Choroid plexus epithelial cell (primary cell): Measurements from ENCODE around the gene MAP1B.
A peak's percentile ranks its signal among the peaks of the same experiment; 100 is the strongest.
"Not testable (repeated sequence)": the region's sequence is repeated elsewhere in the genome, so short reads cannot be mapped to it uniquely, and the experiment has no call there.

ENCODE experiments used
- DNase-seq: peaks from one replicate; pipeline ENCODE4 v3.0.0-alpha.2; 2010; ENCODE audit warnings: low read depth
- H3K4me3 ChIP-seq: 2 replicates; pipeline ENCODE4 v1.5.1; 2011; ENCODE audit warnings: low read depth, mild to moderate bottlenecking, control low read depth, low read length, moderate library complexity
- TF ChIP-seq, protein P1 (sequence below): conservative IDR thresholded peaks from 2 replicates; pipeline ENCODE4 v1.5.1; 2011; ENCODE audit warnings: low read depth, mild to moderate bottlenecking, control low read depth, inconsistent platforms, low read length, moderate library complexity

The MAP1B gene

GRCh38 chr5:72167257-72167656 is 60.0 kb downstream of the MAP1B start:
- no peak overlapping the region for H3K4me3 ChIP-seq
- no peak for DNase-seq
- TF ChIP-seq, protein P1, sequence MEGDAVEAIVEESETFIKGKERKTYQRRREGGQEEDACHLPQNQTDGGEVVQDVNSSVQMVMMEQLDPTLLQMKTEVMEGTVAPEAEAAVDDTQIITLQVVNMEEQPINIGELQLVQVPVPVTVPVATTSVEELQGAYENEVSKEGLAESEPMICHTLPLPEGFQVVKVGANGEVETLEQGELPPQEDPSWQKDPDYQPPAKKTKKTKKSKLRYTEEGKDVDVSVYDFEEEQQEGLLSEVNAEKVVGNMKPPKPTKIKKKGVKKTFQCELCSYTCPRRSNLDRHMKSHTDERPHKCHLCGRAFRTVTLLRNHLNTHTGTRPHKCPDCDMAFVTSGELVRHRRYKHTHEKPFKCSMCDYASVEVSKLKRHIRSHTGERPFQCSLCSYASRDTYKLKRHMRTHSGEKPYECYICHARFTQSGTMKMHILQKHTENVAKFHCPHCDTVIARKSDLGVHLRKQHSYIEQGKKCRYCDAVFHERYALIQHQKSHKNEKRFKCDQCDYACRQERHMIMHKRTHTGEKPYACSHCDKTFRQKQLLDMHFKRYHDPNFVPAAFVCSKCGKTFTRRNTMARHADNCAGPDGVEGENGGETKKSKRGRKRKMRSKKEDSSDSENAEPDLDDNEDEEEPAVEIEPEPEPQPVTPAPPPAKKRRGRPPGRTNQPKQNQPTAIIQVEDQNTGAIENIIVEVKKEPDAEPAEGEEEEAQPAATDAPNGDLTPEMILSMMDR = no peak

DNA sequence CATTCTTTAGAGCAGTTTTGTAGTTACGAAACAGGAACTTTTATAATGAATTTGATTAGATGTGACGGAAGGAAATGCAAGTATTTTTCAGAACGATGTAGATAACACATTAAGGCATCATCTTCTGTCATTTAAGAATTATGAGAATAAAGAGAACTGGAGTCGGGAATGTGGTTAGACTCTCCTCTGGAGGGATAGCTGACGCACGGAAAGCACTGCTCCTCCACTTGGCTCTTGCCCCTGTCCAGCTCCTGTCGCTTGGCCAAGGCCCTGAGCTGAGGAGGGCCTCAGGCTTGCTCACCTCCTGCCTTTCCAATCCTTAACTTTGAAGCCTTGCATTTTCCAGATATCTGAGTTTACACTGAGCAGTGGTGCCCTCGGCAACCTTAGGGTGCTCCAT is 60.5 kb downstream of the MAP1B start:
- no peak for DNase-seq
- TF ChIP-seq, protein P1 = no peak
- H3K4me3 ChIP-seq = no peak overlapping the region

GRCh38 chr5:72170101-72170500 is 62.8 kb downstream of the MAP1B start:
- H3K4me3 ChIP-seq = no peak overlapping the region
- TF ChIP-seq, protein P1 = no peak
- DNase-seq = peak; percentile 58

- DNase-seq, H3K4me3 ChIP-seq: not testable (repeated sequence)
Measured at GRCh38 chr5:72171181-72171580, 63.9 kb downstream of the MAP1B start.

DNA sequence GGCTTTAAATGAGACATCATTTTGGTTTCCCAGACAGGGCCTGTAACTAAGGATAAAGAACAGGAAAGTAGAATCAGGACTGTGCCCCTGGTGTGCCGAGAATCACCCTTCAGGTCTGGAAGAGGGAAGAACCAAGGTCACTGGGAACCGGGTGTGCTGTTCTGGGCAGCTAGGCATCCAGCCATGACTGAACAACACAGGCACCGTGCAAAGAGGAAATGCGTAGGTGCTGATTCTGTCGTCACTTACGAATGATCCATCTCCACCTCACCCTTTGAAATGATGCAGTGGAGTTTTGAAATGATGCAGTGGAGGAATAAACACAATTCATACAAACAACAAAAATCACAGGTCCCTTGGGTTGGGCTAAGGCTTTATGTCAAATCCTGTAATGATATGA is 64.4 kb downstream of the MAP1B start:
- H3K4me3 ChIP-seq = no peak overlapping the region
- no peak for DNase-seq
- TF ChIP-seq, protein P1 = no peak

GRCh38 chr5:72172786-72173185 is 65.5 kb downstream of the MAP1B start:
- TF ChIP-seq, protein P1 = no peak
- no peak overlapping the region for H3K4me3 ChIP-seq
- no peak for DNase-seq

DNA sequence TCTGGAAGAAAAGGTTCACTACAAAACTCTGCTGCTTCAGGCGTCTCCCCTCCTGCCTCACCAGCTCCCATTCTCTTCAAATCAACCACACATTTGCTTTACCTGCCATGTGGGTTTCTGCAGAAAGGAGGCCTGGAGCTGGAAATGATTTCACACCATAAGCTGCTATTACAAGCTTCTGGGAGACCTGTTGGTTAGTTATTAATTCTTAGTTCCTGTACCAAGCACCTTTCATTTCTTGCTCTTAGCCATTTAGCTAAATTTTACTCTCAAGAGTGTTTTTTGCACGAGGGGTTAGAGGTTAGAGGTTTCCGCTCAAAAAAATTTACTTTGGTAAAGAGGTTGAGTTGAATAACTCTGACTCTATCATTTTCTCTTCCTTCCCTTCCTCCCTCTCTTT is 70.3 kb downstream of the MAP1B start:
- H3K4me3 ChIP-seq = no peak overlapping the region
- DNase-seq = no peak
- TF ChIP-seq, protein P1 = no peak
